HEK293 (cell line): Measurements from ENCODE around the gene RSPO4.

ENCODE experiments used
- CTCF ChIA-PET: fragments of 350-600 bp; formaldehyde crosslinking; extraction: SDS; loops from one replicate; lab custom pipeline; 2021; ENCODE audit warnings: antibody characterized with exemption; lab: Yijun Ruan, JAX
- POLR2A ChIA-PET: fragments of 300-600 bp; formaldehyde crosslinking; extraction: SDS; loops from one replicate; lab custom pipeline; 2020; ENCODE audit warnings: antibody characterized with exemption, inconsistent platforms; lab: Yijun Ruan, JAX
- H3K27ac ChIP-seq: fragments of 200-500 bp; sonication (Bioruptor generic); 2 replicates; pipeline ENCODE4 v1.5.1; 2014; ENCODE audit warnings: low read depth, low read length, control low read depth, inconsistent platforms; ENCODE audit errors: extremely low read depth
- H3K36me3 ChIP-seq, 2 experiments: fragments of 200-500 bp in 1 of 2; sonication (Bioruptor generic) in 1 of 2; 1 replicate in 1 of 2; 2 replicates in 1 of 2; pipeline ENCODE4 v1.5.1; 2014 to 2017; ENCODE audit warnings: inconsistent platforms in 2 of 2, low read length in 2 of 2; ENCODE audit not compliant: control insufficient read depth in 2 of 2, insufficient read depth in 1 of 2
- H3K4me1 ChIP-seq: fragments of 200-500 bp; sonication (Bioruptor generic); 2 replicates; pipeline ENCODE4 v1.5.1; 2014; ENCODE audit warnings: mild to moderate bottlenecking, low read length, inconsistent platforms; ENCODE audit not compliant: control insufficient read depth, insufficient read depth
- H3K4me3 ChIP-seq: 2 replicates; pipeline ENCODE4 v1.5.1; 2011; ENCODE audit warnings: low read depth, mild to moderate bottlenecking, control low read depth, low read length, moderate library complexity
- H3K9me3 ChIP-seq: fragments of 200-500 bp; sonication (Bioruptor generic); 2 replicates; pipeline ENCODE4 v1.5.1; 2014; ENCODE audit warnings: low read depth, low read length, inconsistent platforms; ENCODE audit not compliant: control insufficient read depth, insufficient read depth
- RBAK ChIP-seq: fragments of 450-650 bp; formaldehyde crosslinking; IDR thresholded peaks from 2 replicates; pipeline ENCODE4 v1.5.1; 2016; ENCODE audit warnings: missing biosample characterization, missing genetic modification characterization
- ZFP41 ChIP-seq: fragments of 450-650 bp; formaldehyde crosslinking; IDR thresholded peaks from 2 replicates; pipeline ENCODE4 v1.5.1; 2016; ENCODE audit warnings: missing biosample characterization, missing genetic modification characterization, borderline replicate concordance
- ZNF324 ChIP-seq: fragments of 450-650 bp; formaldehyde crosslinking; IDR thresholded peaks from 2 replicates; pipeline ENCODE4 v1.5.1; 2016; ENCODE audit warnings: missing biosample characterization, missing genetic modification characterization
- ZNF404 ChIP-seq: fragments of 450-650 bp; formaldehyde crosslinking; IDR thresholded peaks from 2 replicates; pipeline ENCODE4 v1.5.1; 2017; ENCODE audit warnings: missing biosample characterization, missing genetic modification characterization
- ZNF558 ChIP-seq: fragments of 450-650 bp; formaldehyde crosslinking; IDR thresholded peaks from 2 replicates; pipeline ENCODE4 v1.5.1; 2016; ENCODE audit warnings: missing biosample characterization, missing genetic modification characterization
- ZNF571 ChIP-seq: fragments of 450-650 bp; formaldehyde crosslinking; IDR thresholded peaks from 2 replicates; pipeline ENCODE4 v1.5.0; 2017; ENCODE audit warnings: missing biosample characterization, missing genetic modification characterization
- ZNF585B ChIP-seq: fragments of 450-650 bp; formaldehyde crosslinking; IDR thresholded peaks from 2 replicates; pipeline ENCODE4 v1.5.1; 2016; ENCODE audit warnings: missing biosample characterization, missing genetic modification characterization
- ZNF600 ChIP-seq: fragments of 450-650 bp; formaldehyde crosslinking; IDR thresholded peaks from 2 replicates; pipeline ENCODE4 v1.5.1; 2016; ENCODE audit warnings: missing biosample characterization, missing genetic modification characterization
- ZNF626 ChIP-seq: fragments of 450-650 bp; sonication (Bioruptor Pico); formaldehyde crosslinking; IDR thresholded peaks from 2 replicates; pipeline ENCODE4 v1.5.1; 2018; ENCODE audit warnings: missing biosample characterization, missing genetic modification characterization, inconsistent platforms
- ZNF658 ChIP-seq: fragments of 450-650 bp; formaldehyde crosslinking; IDR thresholded peaks from 2 replicates; pipeline ENCODE4; 2016; ENCODE audit warnings: missing biosample characterization, missing genetic modification characterization
- ZNF664 ChIP-seq: fragments of 450-650 bp; formaldehyde crosslinking; IDR thresholded peaks from 2 replicates; pipeline ENCODE4 v1.5.1; 2016; ENCODE audit warnings: missing biosample characterization, missing genetic modification characterization
- ZXDB ChIP-seq: fragments of 450-650 bp; formaldehyde crosslinking; IDR thresholded peaks from 2 replicates; pipeline ENCODE4 v1.5.1; 2016; ENCODE audit warnings: missing biosample characterization, missing genetic modification characterization
- TF ChIP-seq, protein P1 (sequence below): fragments of 450-650 bp; formaldehyde crosslinking; IDR thresholded peaks from 2 replicates; pipeline ENCODE4 v1.5.1; 2016; ENCODE audit warnings: missing biosample characterization, missing genetic modification characterization, low read depth
- TF ChIP-seq, protein P2 (sequence below): fragments of 450-650 bp; IDR thresholded peaks from 2 replicates; pipeline ENCODE4 v1.5.1; 2018; ENCODE audit warnings: missing biosample characterization, missing genetic modification characterization
- TF ChIP-seq, protein P3 (sequence below): fragments of 450-650 bp; formaldehyde crosslinking; IDR thresholded peaks from 2 replicates; pipeline ENCODE4 v1.5.1; 2016; ENCODE audit warnings: missing biosample characterization, missing genetic modification characterization
- TF ChIP-seq, protein P4 (sequence below): fragments of 450-650 bp; formaldehyde crosslinking; IDR thresholded peaks from 2 replicates; pipeline ENCODE4 v1.5.1; 2016; ENCODE audit warnings: missing biosample characterization, missing genetic modification characterization

The RSPO4 gene

DNA sequence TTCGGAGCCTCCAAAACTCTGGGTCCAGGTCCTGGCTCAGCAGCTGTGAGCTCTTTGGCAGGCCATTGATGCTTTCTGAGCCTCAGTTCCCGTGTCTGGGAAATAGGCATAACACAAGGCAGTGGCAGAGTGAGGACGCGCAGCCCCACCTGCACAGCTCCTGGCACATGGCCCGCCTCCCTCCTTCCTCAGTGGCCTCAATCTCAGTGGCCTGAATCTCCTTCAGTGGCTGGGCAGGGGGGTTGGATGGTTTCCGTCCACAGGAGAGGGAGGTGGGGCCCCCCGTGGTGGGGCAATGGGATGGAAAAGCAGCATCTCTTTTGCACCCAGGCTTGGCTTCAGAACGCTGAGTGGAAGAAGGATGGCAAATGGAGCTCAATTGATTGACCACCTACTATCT lies 5.1 kb downstream of the RSPO4 start:
- ChIA-PET POLR2A (no interaction called here), CTCF (interaction anchor here (0.5 kb wide), 1 partner anchor 182 kb away, joined by 3 read pairs; no protein-coding TSS in a partner anchor)
- no peak overlapping the region for H3K27ac ChIP-seq
- no peaks in the 10 kb centered on the region for H3K36me3 ChIP-seq
- no peaks in the 10 kb centered on the region for H3K4me1 ChIP-seq
- H3K4me3 ChIP-seq, result no peak overlapping the region
- TF ChIP-seq, protein P1, sequence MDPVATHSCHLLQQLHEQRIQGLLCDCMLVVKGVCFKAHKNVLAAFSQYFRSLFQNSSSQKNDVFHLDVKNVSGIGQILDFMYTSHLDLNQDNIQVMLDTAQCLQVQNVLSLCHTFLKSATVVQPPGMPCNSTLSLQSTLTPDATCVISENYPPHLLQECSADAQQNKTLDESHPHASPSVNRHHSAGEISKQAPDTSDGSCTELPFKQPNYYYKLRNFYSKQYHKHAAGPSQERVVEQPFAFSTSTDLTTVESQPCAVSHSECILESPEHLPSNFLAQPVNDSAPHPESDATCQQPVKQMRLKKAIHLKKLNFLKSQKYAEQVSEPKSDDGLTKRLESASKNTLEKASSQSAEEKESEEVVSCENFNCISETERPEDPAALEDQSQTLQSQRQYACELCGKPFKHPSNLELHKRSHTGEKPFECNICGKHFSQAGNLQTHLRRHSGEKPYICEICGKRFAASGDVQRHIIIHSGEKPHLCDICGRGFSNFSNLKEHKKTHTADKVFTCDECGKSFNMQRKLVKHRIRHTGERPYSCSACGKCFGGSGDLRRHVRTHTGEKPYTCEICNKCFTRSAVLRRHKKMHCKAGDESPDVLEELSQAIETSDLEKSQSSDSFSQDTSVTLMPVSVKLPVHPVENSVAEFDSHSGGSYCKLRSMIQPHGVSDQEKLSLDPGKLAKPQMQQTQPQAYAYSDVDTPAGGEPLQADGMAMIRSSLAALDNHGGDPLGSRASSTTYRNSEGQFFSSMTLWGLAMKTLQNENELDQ (tag by site-specific recombination), result no peak
- no peak for TF ChIP-seq ZNF585B
- TF ChIP-seq, all 188 proteins: peak for 0
- H3K9me3 ChIP-seq, result no peaks in the 10 kb centered on the region

DNA sequence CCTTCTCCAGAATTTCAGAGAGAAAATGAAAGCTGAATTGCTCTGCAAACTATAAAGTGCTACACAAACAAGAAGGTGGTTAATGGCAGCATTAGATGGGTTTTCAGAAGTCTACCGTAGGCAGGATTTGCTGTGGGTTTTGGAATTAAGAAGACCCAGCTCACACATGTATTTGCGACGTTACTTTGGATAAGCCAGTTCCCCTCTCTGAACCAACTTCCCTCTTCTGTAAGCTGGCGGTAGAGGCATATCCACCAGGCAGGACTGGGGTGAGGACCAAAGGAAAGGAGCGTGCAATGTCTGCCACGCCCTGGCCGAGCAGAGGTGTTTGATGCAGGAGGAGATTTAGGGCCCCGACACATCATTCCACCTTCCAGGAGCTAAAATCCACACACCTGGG lies 6.9 kb downstream of the RSPO4 start:
- Histone ChIP-seq H3K36me3 (no peaks in the 10 kb centered on the region), H3K9me3 (no peaks in the 10 kb centered on the region), H3K4me3 (no peak overlapping the region), H3K27ac (no peak overlapping the region), H3K4me1 (no peaks in the 10 kb centered on the region)
- ChIA-PET POLR2A (no interaction called here), CTCF (interaction anchor here (0.6 kb wide), 1 partner anchor 177 kb away, joined by 4 read pairs; no protein-coding TSS in a partner anchor)
- TF ChIP-seq, protein P2, sequence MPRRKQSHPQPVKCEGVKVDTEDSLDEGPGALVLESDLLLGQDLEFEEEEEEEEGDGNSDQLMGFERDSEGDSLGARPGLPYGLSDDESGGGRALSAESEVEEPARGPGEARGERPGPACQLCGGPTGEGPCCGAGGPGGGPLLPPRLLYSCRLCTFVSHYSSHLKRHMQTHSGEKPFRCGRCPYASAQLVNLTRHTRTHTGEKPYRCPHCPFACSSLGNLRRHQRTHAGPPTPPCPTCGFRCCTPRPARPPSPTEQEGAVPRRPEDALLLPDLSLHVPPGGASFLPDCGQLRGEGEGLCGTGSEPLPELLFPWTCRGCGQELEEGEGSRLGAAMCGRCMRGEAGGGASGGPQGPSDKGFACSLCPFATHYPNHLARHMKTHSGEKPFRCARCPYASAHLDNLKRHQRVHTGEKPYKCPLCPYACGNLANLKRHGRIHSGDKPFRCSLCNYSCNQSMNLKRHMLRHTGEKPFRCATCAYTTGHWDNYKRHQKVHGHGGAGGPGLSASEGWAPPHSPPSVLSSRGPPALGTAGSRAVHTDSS (tag by site-specific recombination), result no peak
- TF ChIP-seq, protein P3, sequence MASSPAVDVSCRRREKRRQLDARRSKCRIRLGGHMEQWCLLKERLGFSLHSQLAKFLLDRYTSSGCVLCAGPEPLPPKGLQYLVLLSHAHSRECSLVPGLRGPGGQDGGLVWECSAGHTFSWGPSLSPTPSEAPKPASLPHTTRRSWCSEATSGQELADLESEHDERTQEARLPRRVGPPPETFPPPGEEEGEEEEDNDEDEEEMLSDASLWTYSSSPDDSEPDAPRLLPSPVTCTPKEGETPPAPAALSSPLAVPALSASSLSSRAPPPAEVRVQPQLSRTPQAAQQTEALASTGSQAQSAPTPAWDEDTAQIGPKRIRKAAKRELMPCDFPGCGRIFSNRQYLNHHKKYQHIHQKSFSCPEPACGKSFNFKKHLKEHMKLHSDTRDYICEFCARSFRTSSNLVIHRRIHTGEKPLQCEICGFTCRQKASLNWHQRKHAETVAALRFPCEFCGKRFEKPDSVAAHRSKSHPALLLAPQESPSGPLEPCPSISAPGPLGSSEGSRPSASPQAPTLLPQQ (tag by site-specific recombination), result no peak
- TF ChIP-seq ZNF404 (tag by site-specific recombination) (no peak), ZNF658 (no peak), ZNF664 (tag by site-specific recombination) (no peak), ZNF600 (tag by site-specific recombination) (no peak), RBAK (no peak), ZNF324 (tag by site-specific recombination) (no peak), ZNF558 (no peak)

DNA sequence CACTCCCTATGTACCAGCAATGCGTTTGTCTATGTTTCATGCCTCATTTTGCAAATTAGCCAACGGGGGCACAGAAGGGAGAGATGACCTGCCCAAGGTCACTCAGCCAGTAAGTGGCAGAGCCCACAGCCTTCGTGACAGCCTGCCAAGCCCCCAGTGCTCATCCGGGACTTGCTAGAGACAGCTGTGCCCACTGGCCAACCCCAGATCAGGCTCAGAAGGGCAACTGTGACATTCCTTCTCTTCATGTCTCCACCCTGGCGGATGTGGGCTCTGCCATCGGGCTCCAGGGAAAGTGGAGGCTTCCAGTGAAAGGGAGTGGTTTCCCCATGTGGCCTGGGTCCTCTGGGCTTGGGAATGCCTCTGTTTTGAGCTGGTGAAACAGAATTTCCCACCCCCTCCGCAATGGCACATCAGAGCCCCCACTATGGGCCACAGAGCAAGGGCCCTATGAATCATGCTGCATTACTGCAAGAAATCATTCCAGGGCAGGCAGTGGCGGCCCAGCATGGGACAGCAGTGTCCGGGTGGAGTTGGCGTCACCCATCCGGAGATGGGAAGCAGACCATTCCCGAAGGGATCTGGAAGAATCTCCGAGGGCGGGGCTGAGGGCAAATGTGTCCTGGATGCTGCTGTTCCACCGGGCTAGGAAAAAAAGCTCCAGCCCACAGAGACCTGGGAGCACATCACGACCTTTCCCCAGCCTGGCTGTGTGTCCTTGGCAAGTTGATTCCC lies 9.1 kb downstream of the RSPO4 start:
- Histone ChIP-seq H3K4me3 (no peak overlapping the region), H3K4me1 (no peaks in the 10 kb centered on the region), H3K36me3 (no peaks in the 10 kb centered on the region), H3K9me3 (no peaks in the 10 kb centered on the region), H3K27ac (no peak overlapping the region)
- POLR2A ChIA-PET, result no interaction called here
- CTCF ChIA-PET, result interaction anchor here (0.7 to 1.1 kb wide), 2 partner anchors 36 to 116 kb away, joined by 3 read pairs; no protein-coding TSS in a partner anchor
- TF ChIP-seq ZXDB (tag by site-specific recombination), result no peak
- no peak for TF ChIP-seq ZNF626
- no peak for TF ChIP-seq ZNF571 (tag by site-specific recombination)
- TF ChIP-seq ZFP41 (tag by site-specific recombination), result no peak
- TF ChIP-seq, protein P4, sequence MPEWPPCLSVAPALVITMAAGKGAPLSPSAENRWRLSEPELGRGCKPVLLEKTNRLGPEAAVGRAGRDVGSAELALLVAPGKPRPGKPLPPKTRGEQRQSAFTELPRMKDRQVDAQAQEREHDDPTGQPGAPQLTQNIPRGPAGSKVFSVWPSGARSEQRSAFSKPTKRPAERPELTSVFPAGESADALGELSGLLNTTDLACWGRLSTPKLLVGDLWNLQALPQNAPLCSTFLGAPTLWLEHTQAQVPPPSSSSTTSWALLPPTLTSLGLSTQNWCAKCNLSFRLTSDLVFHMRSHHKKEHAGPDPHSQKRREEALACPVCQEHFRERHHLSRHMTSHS (tag by site-specific recombination), result no peak
